ENCODE data around the gene ARHGEF28.

DNA sequence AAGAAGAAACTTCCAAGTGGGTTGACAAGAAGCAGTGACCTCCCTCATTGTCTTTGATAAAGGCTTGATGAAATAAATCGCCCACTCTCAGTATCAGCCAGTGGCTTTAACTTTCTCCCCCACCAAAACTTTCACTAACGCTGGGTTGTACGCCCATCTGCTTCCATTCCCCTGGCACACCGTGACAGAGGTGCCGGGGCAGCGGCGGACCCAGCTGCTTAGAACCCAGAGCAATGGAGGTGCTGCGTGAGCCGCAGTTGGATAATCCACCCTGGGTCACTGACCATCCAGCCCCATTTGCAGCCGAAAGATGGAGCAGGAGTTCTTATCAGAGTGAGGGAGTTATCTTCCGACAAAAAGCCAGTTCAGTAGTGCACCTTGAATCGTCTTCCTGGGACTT is 270.7 kb downstream of the ARHGEF28 start:
- TF ChIP-seq FOS (IDR thresholded peaks at IDR 0.05; ENCODE audit: borderline replicate concordance, extremely low read depth, insufficient read length) (no peak), PAX5 (IDR thresholded peaks at IDR 0.05; ENCODE audit: borderline replicate concordance, low read depth, low read length) (no peak), HDAC2 (IDR thresholded peaks at IDR 0.05) (no peak), ZNF622 (IDR thresholded peaks at IDR 0.05) (no peak)
- TF ChIP-seq, protein P1, sequence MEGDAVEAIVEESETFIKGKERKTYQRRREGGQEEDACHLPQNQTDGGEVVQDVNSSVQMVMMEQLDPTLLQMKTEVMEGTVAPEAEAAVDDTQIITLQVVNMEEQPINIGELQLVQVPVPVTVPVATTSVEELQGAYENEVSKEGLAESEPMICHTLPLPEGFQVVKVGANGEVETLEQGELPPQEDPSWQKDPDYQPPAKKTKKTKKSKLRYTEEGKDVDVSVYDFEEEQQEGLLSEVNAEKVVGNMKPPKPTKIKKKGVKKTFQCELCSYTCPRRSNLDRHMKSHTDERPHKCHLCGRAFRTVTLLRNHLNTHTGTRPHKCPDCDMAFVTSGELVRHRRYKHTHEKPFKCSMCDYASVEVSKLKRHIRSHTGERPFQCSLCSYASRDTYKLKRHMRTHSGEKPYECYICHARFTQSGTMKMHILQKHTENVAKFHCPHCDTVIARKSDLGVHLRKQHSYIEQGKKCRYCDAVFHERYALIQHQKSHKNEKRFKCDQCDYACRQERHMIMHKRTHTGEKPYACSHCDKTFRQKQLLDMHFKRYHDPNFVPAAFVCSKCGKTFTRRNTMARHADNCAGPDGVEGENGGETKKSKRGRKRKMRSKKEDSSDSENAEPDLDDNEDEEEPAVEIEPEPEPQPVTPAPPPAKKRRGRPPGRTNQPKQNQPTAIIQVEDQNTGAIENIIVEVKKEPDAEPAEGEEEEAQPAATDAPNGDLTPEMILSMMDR (IDR thresholded peaks at IDR 0.05 in 2 of 3, conservative IDR thresholded peaks at IDR 0.05 in 1 of 3; ENCODE audit: control insufficient read depth in 2 of 3, extremely low read depth in 1 of 3, insufficient read depth in 1 of 3, low read depth in 3 of 3, low read length in 3 of 3): no peak

Data from GM12878 (cell line).